HG03280 (cell line): Measurements from ENCODE around the gene CASZ1.

Source experiments
- ATAC-seq: cut with Tn5 transposase; IDR thresholded peaks from one replicate; pipeline ENCODE4 v1.9.1; 2021; ENCODE audit warnings: mild to moderate bottlenecking, moderate library complexity; ENCODE audit not compliant: unreplicated experiment

The CASZ1 gene

DNA sequence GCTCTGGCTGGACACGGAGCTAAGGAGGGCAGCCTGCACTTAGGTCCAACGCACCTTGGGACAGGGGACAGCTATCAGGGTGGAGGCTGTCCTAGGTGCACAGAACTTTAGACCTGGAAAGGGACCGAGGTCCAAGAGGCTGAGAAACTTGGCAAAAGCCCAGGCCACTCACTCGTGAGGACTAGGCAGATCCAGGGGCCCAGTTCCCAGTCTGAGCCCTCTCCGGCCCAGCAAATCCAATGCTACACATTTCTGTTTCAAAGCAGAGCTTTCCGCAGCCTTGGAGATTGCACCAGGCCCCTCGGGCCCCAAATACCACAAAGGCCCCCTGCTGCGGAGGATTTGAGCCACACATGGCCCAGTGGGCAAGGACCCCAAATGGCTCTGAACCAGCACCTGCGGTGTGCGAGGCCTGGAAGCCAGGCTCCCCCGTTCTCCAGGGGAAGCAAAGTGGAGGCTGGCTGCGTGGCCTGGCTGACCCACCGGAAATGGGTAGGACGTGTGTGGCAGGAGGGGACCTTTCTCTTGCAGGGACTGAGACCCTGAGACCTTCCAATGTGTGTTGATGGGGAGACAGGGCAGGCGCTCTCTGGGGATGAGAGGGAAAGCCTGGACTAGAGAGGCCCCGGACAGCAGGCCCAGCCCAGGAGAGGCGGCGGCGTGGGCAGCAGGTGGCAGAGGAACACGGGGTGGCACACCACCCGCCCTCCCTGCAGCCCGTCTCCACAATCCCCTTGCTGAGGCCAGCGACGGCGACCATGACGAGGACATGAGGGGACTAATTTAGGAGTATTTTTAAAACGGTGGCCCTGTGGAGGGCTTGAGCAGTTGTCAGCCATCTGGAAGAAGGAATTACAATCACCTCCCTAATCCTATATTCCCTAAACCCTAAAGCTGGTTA is 118.7 kb downstream of the CASZ1 start:
- ATAC-seq, result no peak

GRCh38 chr1:10676963-10677362 is 119.5 kb downstream of the CASZ1 start:
- ATAC-seq, result no peak

GRCh38 chr1:10675813-10676212 is 120.6 kb downstream of the CASZ1 start:
- ATAC-seq, result no peak

DNA sequence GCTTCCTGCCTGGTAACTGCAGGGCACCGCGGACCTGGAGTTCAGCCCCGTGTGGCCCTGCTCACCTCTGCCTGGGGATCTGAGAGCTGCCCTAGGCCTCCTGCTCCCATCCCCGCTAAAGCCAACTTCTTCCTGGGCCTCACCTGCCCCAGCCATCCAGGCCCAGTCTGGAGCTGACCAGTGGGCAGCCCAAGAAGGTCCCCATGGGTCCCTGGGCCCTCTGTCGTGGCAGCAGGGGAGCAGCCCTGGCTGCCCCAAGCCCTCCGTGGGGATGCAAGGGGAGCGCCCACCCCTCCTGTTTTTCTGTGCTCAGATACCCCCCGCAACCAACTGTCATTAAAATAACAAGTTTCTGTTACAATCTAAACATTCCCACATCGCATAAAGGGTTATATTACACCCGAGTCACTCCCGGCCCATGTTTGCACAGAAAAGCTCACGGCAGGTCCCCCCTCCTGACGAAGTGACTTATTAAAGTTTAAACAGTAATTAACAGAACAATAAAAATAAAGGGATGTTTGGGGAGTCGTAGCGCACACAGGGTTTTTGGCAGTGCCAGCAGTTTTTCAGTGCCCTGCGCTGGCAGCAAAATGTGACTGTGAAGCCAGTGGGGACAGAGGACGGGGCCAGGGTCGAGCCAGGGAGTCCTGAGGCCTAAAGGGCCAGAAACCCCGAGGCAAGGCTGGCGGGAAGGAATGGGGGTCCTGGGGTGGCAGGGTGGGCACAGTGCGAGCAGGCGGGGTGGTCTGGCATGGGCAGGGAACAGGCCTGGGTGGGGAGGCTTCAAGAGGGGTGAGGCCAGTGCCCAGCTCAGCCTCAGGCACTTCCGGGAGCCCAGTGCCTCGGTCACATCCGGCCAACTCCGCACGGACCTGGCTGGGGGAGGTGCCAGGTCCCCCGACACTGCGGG is 121.5 kb downstream of the CASZ1 start:
- ATAC-seq, result no peak

DNA sequence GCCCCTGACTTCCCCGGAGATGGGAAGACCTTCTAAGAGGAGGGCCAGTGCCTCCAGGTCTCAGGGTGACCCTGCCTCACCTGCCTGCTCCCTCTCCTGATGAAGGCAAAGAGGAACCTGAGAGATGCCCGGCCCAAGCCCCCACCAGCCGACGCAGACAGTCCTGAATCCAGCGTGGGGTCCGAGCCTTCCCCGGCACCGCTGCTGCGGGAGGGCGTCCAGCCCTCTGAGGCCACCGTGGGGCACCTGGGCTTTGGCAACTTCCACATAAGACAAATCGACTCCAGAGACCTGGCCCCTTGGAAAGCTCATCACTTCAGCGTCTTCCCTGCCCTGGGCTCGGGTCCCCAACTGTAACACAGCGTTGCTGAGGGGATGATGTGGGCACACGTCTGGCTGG is 122.2 kb downstream of the CASZ1 start:
- ATAC-seq, result no peak

- ATAC-seq, result no peak
Observed at GRCh38 chr1:10673109-10673711, 123.2 kb downstream of the CASZ1 start.

GRCh38 chr1:10672343-10673050 is 123.9 kb downstream of the CASZ1 start:
- ATAC-seq, result no peak

DNA sequence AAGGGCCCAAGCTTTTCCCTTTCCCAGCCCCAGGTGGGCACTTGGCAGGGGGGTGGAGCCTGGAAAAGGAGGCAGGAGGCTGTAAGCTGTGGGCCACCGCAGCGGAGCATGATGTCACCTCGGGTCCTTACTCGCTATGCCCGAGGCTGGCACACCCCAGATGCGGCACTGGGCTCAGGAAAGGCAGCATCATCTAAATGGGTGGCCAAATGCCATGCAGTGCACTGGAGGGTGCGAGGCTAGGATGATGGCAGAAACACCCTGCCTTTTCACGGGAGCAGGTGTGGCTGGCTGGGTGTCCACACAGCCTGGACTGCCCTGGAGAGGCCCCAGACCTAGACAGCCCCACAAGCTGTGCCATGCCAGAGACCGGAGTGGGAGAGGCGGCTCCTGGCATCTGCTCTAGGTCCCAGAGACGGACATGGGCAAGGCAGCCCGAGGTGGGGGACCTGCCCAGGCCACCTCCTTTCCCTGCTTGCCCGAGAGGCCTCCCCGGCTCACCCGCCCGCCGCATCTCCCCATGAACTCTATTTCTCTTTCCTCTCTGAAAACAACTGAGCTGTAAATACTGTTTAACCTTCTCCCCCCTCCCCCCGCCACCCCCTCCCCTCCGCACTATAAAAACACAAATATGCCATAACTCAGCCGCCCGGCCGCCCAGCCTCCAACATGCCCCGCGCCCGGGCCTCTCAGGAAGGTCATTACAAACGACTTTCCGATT is 124.7 kb downstream of the CASZ1 start:
- no peak for ATAC-seq

DNA sequence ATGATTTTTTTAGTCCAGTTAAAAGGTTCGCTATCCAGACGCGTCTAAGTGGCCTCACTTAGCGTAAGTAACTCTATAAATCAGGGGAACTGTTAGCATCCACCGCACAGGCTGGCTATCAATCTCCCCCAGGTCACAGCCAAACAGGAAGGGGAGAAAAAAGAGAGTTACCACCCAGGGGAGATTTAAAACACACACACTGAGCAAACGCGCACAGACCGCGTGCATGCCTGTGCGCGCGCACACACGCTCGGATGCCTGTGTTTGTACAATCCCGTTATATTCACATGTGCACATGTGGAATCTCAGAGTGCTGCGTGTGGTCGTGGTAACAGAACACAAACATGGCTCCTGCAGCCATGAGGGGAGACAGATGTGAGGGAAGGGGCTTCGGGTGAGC is 125.4 kb downstream of the CASZ1 start:
- no peak for ATAC-seq

DNA sequence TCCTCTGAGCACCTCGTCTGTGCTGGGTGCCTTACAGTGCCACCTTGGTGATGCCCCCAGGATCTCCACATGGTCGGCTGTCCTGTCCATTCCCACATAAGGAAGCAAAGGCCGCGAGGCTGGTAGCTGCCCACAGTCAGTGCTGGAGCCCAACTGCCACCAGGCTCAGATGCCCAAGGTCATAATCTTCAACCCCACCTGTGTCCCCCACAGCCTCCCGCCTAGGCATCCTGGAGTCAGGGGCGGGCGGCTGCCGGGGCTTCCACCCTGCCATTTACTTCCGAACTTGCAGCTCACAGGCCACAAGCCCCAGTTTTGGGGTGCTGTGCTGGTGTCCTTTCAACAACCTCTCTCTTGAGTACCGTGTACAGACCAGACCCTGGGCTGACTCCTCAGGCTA is 126.3 kb downstream of the CASZ1 start:
- ATAC-seq, result no peak

GRCh38 chr1:10669570-10669969 is 126.9 kb downstream of the CASZ1 start:
- no peak for ATAC-seq

DNA sequence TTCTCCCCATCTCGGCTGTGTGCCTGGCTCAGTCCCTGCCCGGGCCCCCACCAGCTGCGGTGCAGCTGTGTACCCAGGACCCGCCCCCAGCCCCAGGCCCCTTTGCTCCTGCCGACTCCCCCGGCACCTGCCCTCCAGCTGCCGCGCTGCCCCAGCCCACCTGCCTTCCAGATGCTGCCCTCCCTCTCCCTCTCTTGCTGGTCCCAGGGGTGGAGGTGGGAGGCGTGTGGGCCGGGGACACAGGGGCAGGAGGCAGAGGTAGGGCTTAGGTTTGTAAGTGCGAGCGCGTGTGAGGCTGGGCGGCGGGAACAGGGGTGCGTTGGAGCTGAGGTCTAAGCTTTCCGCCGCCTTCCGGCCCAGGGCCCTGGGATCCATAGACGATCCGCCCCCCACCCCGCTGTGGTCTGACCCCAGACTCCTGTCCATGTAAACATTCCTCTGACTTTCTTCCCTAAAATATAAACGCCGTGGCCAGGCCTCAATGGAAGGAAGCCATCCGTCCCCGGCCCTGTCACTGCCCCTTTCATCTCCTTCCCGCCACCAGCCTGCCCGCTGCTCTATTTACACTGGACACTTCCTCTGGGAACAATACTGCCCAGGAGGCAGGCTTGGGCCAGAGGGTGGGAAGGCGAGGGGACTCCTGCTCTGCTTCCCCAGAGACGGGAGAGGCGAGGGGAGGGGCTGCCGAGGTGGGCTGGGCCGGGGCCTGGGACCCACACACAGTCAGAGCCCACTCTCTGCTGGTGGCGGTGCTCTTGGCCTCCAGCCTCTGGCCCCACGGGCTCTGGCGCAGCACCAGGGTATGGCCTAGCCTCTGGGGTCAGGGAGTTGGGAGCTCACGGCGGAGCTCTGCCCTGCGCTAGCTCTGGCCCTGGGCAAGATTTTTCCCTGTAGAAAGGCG is 128.3 kb downstream of the CASZ1 start:
- ATAC-seq, result no peak

GRCh38 chr1:10665930-10666850 is 130.3 kb downstream of the CASZ1 start:
- no peak for ATAC-seq

GRCh38 chr1:10665226-10665625 is 131.2 kb downstream of the CASZ1 start:
- ATAC-seq, result no peak

DNA sequence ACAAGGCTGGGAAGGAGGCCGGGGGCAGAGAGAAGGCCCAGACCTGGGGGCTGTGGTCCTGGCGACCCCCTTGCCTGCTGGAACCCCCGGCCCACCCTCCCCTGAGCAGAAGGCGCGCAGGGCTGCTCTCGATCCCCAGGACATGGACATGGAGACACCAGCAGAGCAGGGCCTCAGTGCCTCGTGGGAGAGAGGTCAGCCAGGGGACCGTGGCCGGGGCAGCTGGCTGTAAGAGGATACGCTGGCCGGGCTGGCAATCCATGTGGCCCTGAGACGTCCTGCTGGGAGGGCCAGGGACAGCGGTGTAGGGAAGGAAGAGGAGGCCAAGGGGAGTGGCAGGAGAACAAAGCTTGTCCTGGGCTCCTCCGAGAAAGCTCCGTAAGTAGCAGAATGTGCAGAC is 132.2 kb downstream of the CASZ1 start:
- no peak for ATAC-seq

- ATAC-seq, result no peak
Observed at GRCh38 chr1:10663678-10664035, 132.8 kb downstream of the CASZ1 start.

- no peak for ATAC-seq
Observed at GRCh38 chr1:10662824-10663677, 133.4 kb downstream of the CASZ1 start.
